Epithelial cell of esophagus (primary cell): ENCODE data around the gene EVL.

Experiments
- DNase-seq: peaks from one replicate; pipeline ENCODE4 v3.0.0; 2010; ENCODE audit warnings: low read depth
- H3K4me3 ChIP-seq: 2 replicates; pipeline ENCODE4 v1.5.1; 2011; ENCODE audit warnings: mild to moderate bottlenecking, low read length, control low read depth
- TF ChIP-seq, protein P1 (sequence below): IDR thresholded peaks from 2 replicates; pipeline ENCODE4 v1.5.1; 2011; ENCODE audit warnings: low read depth, mild to moderate bottlenecking, low read length, control low read depth, inconsistent platforms; ENCODE audit not compliant: insufficient read depth; ENCODE audit errors: missing control alignments

The EVL gene

DNA sequence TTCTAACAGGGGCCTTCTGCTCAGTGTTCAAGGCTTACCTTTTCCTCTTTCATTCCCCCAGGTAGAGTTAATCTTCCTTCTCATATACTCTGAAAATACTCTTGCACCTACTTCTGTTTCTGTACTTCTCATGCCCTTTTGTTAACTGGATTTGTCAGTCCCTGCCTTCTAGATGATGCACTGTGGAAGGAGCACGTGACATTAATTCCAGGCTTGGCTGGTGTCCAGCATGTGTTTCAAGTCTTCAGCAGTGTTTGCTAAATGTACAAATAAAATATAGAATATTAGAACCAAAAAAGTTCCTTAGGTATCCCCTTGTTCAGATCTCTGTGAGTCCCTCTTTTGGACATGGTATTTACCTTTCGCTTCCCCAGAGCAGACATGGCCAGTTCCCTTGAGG lies 27.9 kb upstream of the EVL start:
- DNase-seq, result peak; percentile 73
- H3K4me3 ChIP-seq, result no peak overlapping the region
- TF ChIP-seq, protein P1, sequence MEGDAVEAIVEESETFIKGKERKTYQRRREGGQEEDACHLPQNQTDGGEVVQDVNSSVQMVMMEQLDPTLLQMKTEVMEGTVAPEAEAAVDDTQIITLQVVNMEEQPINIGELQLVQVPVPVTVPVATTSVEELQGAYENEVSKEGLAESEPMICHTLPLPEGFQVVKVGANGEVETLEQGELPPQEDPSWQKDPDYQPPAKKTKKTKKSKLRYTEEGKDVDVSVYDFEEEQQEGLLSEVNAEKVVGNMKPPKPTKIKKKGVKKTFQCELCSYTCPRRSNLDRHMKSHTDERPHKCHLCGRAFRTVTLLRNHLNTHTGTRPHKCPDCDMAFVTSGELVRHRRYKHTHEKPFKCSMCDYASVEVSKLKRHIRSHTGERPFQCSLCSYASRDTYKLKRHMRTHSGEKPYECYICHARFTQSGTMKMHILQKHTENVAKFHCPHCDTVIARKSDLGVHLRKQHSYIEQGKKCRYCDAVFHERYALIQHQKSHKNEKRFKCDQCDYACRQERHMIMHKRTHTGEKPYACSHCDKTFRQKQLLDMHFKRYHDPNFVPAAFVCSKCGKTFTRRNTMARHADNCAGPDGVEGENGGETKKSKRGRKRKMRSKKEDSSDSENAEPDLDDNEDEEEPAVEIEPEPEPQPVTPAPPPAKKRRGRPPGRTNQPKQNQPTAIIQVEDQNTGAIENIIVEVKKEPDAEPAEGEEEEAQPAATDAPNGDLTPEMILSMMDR, result no peak

DNA sequence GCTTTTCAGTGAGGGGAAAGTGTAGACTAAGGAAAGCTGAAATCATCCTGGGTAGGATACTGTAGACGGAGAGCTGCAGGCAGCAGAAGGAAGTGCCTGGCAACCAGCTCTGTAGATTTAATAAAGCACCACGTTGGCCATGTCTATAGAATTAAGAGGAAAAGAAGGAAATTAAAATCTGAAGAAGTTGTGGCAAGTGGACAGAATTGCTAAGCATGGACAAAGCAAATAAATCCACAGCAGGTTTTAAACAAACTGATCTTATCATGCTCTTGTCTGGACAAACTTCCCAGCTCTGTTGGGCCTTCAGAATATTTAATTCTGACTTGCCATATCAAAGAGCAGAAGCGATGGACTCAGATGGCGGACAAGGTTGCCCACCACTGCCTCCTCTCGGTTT lies 27.2 kb upstream of the EVL start:
- DNase-seq, result no peak
- H3K4me3 ChIP-seq, result no peak overlapping the region
- TF ChIP-seq, protein P1, result no peak

- no peak for DNase-seq
- TF ChIP-seq, protein P1, result no peak
- no peak overlapping the region for H3K4me3 ChIP-seq
These were observed 25.3 kb upstream of the EVL start for GRCh38 chr14:100039903-100040302.

DNA sequence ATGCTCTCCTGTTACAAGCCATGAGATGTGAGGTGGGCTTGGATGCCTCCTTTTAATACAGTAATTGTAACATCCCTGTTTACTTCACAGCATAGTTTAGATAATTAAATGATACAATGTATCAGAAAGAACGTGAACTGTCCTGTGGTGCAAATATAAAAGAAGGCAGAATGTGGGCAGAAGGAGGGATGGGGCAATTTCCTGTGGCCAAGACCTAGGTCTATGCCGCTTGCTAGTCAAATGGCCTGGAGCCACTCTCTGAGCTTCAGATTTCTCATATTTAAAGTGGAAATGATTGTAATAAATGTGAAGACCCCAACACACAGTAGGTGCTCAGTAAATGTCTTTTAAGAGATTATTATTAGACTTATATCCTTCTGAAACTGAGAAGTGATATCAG lies 24.0 kb upstream of the EVL start:
- H3K4me3 ChIP-seq, result no peak overlapping the region
- DNase-seq, result no peak
- TF ChIP-seq, protein P1, result no peak

GRCh38 chr14:100042286-100042685 lies 22.9 kb upstream of the EVL start:
- H3K4me3 ChIP-seq, result no peak overlapping the region
- TF ChIP-seq, protein P1, result no peak
- DNase-seq, result no peak

GRCh38 chr14:100045642-100046344 lies 19.4 kb upstream of the EVL start:
- H3K4me3 ChIP-seq, result no peak overlapping the region
- TF ChIP-seq, protein P1, result no peak
- no peak for DNase-seq

GRCh38 chr14:100047600-100047999 lies 17.6 kb upstream of the EVL start:
- DNase-seq, result no peak
- no peak overlapping the region for H3K4me3 ChIP-seq
- TF ChIP-seq, protein P1, result no peak
